Measurements from ENCODE around the gene ZBTB20.

DNA sequence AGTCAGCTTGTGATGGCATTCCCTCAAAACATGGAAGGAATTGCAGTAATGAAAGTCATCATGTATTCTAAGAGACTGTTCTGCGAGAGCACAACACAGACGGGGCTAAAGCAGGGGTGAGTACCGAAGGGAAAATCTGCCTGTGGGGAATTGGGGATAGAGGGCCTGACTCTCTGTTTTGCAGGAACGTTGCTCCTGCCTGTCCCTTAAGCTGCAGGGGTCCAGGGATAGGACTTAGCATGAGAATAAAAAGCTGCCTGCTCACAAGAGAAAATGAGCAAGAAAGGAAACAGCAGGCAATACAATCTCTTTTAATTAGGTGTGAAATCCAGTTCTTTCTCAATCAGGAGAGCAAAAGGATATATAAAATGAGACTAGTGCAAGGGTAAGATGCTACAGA is 791.0 kb downstream of the ZBTB20 start:
- TF ChIP-seq, protein P1, sequence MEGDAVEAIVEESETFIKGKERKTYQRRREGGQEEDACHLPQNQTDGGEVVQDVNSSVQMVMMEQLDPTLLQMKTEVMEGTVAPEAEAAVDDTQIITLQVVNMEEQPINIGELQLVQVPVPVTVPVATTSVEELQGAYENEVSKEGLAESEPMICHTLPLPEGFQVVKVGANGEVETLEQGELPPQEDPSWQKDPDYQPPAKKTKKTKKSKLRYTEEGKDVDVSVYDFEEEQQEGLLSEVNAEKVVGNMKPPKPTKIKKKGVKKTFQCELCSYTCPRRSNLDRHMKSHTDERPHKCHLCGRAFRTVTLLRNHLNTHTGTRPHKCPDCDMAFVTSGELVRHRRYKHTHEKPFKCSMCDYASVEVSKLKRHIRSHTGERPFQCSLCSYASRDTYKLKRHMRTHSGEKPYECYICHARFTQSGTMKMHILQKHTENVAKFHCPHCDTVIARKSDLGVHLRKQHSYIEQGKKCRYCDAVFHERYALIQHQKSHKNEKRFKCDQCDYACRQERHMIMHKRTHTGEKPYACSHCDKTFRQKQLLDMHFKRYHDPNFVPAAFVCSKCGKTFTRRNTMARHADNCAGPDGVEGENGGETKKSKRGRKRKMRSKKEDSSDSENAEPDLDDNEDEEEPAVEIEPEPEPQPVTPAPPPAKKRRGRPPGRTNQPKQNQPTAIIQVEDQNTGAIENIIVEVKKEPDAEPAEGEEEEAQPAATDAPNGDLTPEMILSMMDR (IDR thresholded peaks at IDR 0.05; ENCODE audit: insufficient read depth, low read length), result no peak
- TF ChIP-seq, protein P2, sequence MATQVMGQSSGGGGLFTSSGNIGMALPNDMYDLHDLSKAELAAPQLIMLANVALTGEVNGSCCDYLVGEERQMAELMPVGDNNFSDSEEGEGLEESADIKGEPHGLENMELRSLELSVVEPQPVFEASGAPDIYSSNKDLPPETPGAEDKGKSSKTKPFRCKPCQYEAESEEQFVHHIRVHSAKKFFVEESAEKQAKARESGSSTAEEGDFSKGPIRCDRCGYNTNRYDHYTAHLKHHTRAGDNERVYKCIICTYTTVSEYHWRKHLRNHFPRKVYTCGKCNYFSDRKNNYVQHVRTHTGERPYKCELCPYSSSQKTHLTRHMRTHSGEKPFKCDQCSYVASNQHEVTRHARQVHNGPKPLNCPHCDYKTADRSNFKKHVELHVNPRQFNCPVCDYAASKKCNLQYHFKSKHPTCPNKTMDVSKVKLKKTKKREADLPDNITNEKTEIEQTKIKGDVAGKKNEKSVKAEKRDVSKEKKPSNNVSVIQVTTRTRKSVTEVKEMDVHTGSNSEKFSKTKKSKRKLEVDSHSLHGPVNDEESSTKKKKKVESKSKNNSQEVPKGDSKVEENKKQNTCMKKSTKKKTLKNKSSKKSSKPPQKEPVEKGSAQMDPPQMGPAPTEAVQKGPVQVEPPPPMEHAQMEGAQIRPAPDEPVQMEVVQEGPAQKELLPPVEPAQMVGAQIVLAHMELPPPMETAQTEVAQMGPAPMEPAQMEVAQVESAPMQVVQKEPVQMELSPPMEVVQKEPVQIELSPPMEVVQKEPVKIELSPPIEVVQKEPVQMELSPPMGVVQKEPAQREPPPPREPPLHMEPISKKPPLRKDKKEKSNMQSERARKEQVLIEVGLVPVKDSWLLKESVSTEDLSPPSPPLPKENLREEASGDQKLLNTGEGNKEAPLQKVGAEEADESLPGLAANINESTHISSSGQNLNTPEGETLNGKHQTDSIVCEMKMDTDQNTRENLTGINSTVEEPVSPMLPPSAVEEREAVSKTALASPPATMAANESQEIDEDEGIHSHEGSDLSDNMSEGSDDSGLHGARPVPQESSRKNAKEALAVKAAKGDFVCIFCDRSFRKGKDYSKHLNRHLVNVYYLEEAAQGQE (IDR thresholded peaks at IDR 0.05; ENCODE audit: insufficient replicate concordance, low read depth), result no peak
- no peak for TF ChIP-seq POLR2AphosphoS5 (IDR thresholded peaks at IDR 0.05; ENCODE audit: low read depth)
